PFSK-1 (cell line): ENCODE results near the gene ST8SIA5.

Experiments
- FOXP2 ChIP-seq: optimal IDR thresholded peaks from 2 replicates; pipeline ENCODE3; 2011; ENCODE audit warnings: borderline replicate concordance, control low read depth, inconsistent platforms; ENCODE audit not compliant: insufficient read depth; ENCODE audit errors: extremely low read length, extremely low read depth
- POLR2AphosphoS5 ChIP-seq: IDR thresholded peaks from 2 replicates; pipeline ENCODE4 v1.6.1; 2012; ENCODE audit warnings: low read depth, mild to moderate bottlenecking, control low read depth, low read length, moderate library complexity
- SIN3A ChIP-seq: IDR thresholded peaks from 2 replicates; pipeline ENCODE4 v1.6.1; 2012; ENCODE audit warnings: mild to moderate bottlenecking, low read length, moderate library complexity, borderline replicate concordance; ENCODE audit not compliant: insufficient read depth
- TAF1 ChIP-seq: IDR thresholded peaks from 2 replicates; pipeline ENCODE4 v1.6.1; 2012; ENCODE audit warnings: low read length, control low read depth, borderline replicate concordance; ENCODE audit not compliant: insufficient read depth
- TF ChIP-seq, protein P1 (sequence below), 2 experiments: IDR thresholded peaks; 2 replicates each; pipeline versions ENCODE4 v1.6.1 to v1.8.0; 2011 to 2012; ENCODE audit warnings: low read depth in 2 of 2, low read length in 2 of 2, control low read depth in 1 of 2, inconsistent platforms in 1 of 2, mild to moderate bottlenecking in 1 of 2, moderate library complexity in 1 of 2; ENCODE audit not compliant: insufficient read depth in 1 of 2

DNA sequence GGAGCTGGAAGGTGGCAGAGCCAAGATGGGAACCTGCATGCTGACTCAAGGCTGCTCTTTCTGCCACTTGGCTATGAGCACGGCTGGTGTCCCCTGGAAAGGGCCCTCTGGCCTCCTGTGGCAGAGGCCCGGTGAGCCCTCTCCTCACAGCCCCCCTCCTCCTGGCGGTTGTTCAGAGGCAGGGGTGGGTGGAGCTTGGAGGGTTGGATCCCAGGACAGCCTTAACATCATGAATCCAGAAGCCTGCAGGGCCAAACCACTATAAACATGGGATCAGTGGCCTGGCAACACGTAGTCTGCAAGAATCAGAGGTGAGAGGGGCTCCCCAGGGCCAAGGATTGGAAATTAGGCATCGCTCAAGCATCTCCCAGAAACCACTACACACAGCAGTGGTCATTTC is 51.3 kb downstream of the ST8SIA5 start:
- TF ChIP-seq, protein P1, sequence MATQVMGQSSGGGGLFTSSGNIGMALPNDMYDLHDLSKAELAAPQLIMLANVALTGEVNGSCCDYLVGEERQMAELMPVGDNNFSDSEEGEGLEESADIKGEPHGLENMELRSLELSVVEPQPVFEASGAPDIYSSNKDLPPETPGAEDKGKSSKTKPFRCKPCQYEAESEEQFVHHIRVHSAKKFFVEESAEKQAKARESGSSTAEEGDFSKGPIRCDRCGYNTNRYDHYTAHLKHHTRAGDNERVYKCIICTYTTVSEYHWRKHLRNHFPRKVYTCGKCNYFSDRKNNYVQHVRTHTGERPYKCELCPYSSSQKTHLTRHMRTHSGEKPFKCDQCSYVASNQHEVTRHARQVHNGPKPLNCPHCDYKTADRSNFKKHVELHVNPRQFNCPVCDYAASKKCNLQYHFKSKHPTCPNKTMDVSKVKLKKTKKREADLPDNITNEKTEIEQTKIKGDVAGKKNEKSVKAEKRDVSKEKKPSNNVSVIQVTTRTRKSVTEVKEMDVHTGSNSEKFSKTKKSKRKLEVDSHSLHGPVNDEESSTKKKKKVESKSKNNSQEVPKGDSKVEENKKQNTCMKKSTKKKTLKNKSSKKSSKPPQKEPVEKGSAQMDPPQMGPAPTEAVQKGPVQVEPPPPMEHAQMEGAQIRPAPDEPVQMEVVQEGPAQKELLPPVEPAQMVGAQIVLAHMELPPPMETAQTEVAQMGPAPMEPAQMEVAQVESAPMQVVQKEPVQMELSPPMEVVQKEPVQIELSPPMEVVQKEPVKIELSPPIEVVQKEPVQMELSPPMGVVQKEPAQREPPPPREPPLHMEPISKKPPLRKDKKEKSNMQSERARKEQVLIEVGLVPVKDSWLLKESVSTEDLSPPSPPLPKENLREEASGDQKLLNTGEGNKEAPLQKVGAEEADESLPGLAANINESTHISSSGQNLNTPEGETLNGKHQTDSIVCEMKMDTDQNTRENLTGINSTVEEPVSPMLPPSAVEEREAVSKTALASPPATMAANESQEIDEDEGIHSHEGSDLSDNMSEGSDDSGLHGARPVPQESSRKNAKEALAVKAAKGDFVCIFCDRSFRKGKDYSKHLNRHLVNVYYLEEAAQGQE (IDR thresholded peaks at IDR 0.05; ENCODE audit: insufficient read depth in 1 of 2, low read depth in 2 of 2, low read length in 2 of 2) = no peak
- TF ChIP-seq POLR2AphosphoS5 = no peak
- TF ChIP-seq TAF1 = no peak
- no peak for TF ChIP-seq FOXP2
- TF ChIP-seq SIN3A = no peak
